ENCODE results near the gene KRTAP12-4. TPM values are rescaled to one million over a fixed set of nuclear protein-coding genes. Genes with fewer than 3 reads are reported as not detected.

Gene KRTAP12-4
- total RNA-seq, 1 experiment from 2014 or later: not detected

- in situ Hi-C loops (cut with HindIII; ENCODE audit: low pct_unique_long_range_greater_than_20kb, low sequenced_read_pairs) (no loop called here), intact Hi-C loops (cut with micrococcal nuclease; ENCODE audit: unreplicated experiment) (no loop called here)
- no peak for ATAC-seq
- no peak for DNase-seq (ENCODE audit: low read depth, low spot score)
- ChIA-PET POLR2A (no interaction called here), CTCF (no interaction called here)
- H3K4me1 ChIP-seq (ENCODE audit: control insufficient read depth, insufficient read depth, low read length): no peaks in the 10 kb centered on the region
- TF ChIP-seq POLR2AphosphoS5 (IDR thresholded peaks at IDR 0.05; ENCODE audit: low read depth, low read length): no peak
- no peak for TF ChIP-seq REST (IDR thresholded peaks at IDR 0.05; ENCODE audit: insufficient read depth in 1 of 2, low read depth in 2 of 2, low read length in 1 of 2)
- TF ChIP-seq TCF7L2 (IDR thresholded peaks at IDR 0.05; ENCODE audit: low read depth, low read length): no peak
- TF ChIP-seq SIN3A (IDR thresholded peaks at IDR 0.05; ENCODE audit: borderline replicate concordance, insufficient read depth, low read depth, low read length): no peak
- TF ChIP-seq, protein P1, sequence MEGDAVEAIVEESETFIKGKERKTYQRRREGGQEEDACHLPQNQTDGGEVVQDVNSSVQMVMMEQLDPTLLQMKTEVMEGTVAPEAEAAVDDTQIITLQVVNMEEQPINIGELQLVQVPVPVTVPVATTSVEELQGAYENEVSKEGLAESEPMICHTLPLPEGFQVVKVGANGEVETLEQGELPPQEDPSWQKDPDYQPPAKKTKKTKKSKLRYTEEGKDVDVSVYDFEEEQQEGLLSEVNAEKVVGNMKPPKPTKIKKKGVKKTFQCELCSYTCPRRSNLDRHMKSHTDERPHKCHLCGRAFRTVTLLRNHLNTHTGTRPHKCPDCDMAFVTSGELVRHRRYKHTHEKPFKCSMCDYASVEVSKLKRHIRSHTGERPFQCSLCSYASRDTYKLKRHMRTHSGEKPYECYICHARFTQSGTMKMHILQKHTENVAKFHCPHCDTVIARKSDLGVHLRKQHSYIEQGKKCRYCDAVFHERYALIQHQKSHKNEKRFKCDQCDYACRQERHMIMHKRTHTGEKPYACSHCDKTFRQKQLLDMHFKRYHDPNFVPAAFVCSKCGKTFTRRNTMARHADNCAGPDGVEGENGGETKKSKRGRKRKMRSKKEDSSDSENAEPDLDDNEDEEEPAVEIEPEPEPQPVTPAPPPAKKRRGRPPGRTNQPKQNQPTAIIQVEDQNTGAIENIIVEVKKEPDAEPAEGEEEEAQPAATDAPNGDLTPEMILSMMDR (IDR thresholded peaks at IDR 0.05): no peak
- H3K36me3 ChIP-seq (ENCODE audit: control insufficient read depth, insufficient read depth, low read length): no peaks in the 10 kb centered on the region
- H3K27ac ChIP-seq (ENCODE audit: low read length): no peak overlapping the region
- no TSS peak for BruUV-seq (replicated peaks)
- no peak overlapping the region for H3K4me3 ChIP-seq (ENCODE audit: low read depth in 2 of 2, low read length in 2 of 2)
- H3K9me3 ChIP-seq (ENCODE audit: control insufficient read depth, insufficient read depth, low read depth, low read length): peaks cover 7% of the 10 kb centered on the region; the same call in 1 of the 2 replicates
- no peaks in the 10 kb centered on the region for H3K27me3 ChIP-seq (ENCODE audit: control insufficient read depth, insufficient read depth, low read length)
Observed at GRCh38 chr21:44619886-44620285, 34.6 kb downstream of the KRTAP12-4 start.

DNA sequence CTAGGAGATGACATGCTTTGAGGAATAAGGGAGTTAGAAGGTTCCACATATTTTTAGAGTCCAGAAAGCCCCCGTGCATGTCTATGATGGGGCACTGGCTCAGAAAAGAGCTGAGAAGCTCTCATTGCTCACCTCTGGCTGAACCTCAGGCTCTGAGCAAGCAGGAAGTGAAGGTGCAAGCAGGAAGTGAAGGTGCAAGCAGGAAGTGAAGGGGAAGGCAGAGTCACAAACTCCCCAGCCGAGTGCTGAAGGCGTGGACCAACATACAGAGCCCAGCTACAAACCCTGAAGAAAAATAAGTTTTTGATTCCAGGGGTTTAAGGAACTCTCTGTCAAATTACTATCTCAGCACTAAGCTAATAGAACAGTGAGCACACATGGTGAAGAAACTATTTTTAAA lies 35.5 kb downstream of the KRTAP12-4 start:
- no peaks in the 10 kb centered on the region for H3K36me3 ChIP-seq (ENCODE audit: control insufficient read depth, insufficient read depth, low read length)
- ChIA-PET POLR2A (no interaction called here), CTCF (no interaction called here)
- peaks cover 5% of the 10 kb centered on the region; the same call in 1 of the 2 replicates for H3K9me3 ChIP-seq (ENCODE audit: control insufficient read depth, insufficient read depth, low read depth, low read length)
- no peak for TF ChIP-seq SIN3A (IDR thresholded peaks at IDR 0.05; ENCODE audit: borderline replicate concordance, insufficient read depth, low read depth, low read length)
- no peak for TF ChIP-seq POLR2AphosphoS5 (IDR thresholded peaks at IDR 0.05; ENCODE audit: low read depth, low read length)
- in situ Hi-C loops (cut with HindIII; ENCODE audit: low pct_unique_long_range_greater_than_20kb, low sequenced_read_pairs) (no loop called here), intact Hi-C loops (cut with micrococcal nuclease; ENCODE audit: unreplicated experiment) (no loop called here)
- H3K27me3 ChIP-seq (ENCODE audit: control insufficient read depth, insufficient read depth, low read length): no peaks in the 10 kb centered on the region
- H3K27ac ChIP-seq (ENCODE audit: low read length): no peak overlapping the region
- H3K4me1 ChIP-seq (ENCODE audit: control insufficient read depth, insufficient read depth, low read length): no peaks in the 10 kb centered on the region
- no TSS peak for BruUV-seq (replicated peaks)
- no peak for ATAC-seq
- no peak for DNase-seq (ENCODE audit: low read depth, low spot score)
- H3K4me3 ChIP-seq (ENCODE audit: low read depth in 2 of 2, low read length in 2 of 2): no peak overlapping the region

DNA sequence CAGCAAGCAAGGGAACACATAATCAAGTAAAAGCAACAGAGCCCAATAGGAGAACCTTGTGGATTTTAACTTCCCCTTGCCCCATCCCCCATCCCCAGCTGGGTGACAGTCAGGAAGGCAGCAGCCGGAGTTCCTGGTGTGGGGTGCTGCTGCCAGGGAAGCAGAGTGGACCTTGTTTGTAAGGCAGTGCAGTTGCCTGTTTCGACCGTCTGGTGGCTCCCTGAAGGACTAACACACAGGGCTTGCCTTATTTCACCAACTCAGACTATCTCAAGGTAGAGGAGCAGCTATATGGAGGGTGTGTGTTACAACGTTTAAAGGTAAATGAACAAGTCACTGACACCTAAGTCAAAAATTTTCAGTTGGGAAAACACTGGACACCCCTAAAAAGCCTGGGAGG lies 36.0 kb downstream of the KRTAP12-4 start:
- ChIA-PET POLR2A (no interaction called here), CTCF (no interaction called here)
- BruUV-seq (replicated peaks): no TSS peak
- no peak overlapping the region for H3K4me3 ChIP-seq (ENCODE audit: low read depth in 2 of 2, low read length in 2 of 2)
- DNase-seq (ENCODE audit: low read depth, low spot score) (no peak), ATAC-seq (no peak)
- TF ChIP-seq, protein P1 (IDR thresholded peaks at IDR 0.05): peak; percentile 17; the same call in 1 of the 2 replicates
- no peak for TF ChIP-seq TCF7L2 (IDR thresholded peaks at IDR 0.05; ENCODE audit: low read depth, low read length)
- H3K9me3 ChIP-seq (ENCODE audit: control insufficient read depth, insufficient read depth, low read depth, low read length): peaks cover 2% of the 10 kb centered on the region; the same call in 1 of the 2 replicates
- H3K27me3 ChIP-seq (ENCODE audit: control insufficient read depth, insufficient read depth, low read length): no peaks in the 10 kb centered on the region
- intact Hi-C loops (cut with micrococcal nuclease; ENCODE audit: unreplicated experiment) (no loop called here), in situ Hi-C loops (cut with HindIII; ENCODE audit: low pct_unique_long_range_greater_than_20kb, low sequenced_read_pairs) (no loop called here)
- H3K4me1 ChIP-seq (ENCODE audit: control insufficient read depth, insufficient read depth, low read length): no peaks in the 10 kb centered on the region
- H3K36me3 ChIP-seq (ENCODE audit: control insufficient read depth, insufficient read depth, low read length): no peaks in the 10 kb centered on the region
- no peak overlapping the region for H3K27ac ChIP-seq (ENCODE audit: low read length)
